ENCODE results near the gene CARS2.
A peak's percentile ranks its signal among the peaks of the same experiment; 100 is the strongest.

Gene CARS2

DNA sequence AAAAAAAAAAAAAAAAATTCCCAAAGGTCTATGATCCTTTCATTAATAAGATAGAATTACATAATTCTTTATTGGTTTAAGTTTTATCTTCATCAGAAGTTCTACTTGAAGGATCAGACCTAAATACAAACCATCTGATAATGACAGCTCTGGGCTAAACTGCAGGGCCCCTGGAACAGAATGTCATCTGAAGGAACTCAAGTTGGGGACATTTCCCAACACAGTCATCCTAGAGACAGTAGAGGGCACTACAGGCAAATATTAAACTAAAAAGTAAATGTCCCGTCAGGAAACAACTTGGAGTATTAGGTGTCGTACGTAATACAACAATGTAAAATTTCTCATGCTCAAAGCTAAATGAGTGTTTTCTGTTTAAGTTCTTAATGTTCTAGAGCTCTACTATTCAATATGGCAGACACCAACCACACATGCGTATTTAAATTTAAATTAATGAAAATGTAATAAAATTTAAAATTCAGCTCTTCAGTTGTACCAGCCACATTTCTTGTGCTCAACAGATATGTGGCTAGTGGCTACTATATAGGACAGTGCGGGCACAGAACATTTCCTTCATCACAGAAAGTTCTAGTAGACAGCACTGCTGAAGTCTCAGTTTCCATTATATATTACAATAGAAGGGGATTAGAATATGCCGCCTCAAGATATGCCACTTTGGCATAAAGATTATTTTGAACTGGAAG is 112.3 kb downstream of the CARS2 start:
- peaks cover 0 to 26% of the 10 kb centered on the region in 2 donors for H3K27me3 Mint-ChIP-seq
- H3K27ac Mint-ChIP-seq: no peak overlapping the region
- peak; percentile 61 for ATAC-seq (replicated peaks)
- no peaks in the 10 kb centered on the region for H3K9me3 Mint-ChIP-seq
- DNase-seq: peak in 1 of 3 experiments; percentile 8
- H3K4me3 Mint-ChIP-seq: no peak overlapping the region
- H3K36me3 Mint-ChIP-seq (ENCODE audit: insufficient read depth): no peaks in the 10 kb centered on the region
- H3K4me1 Mint-ChIP-seq (ENCODE audit: low read depth in 2 of 2): no peaks in the 10 kb centered on the region

- Mint-ChIP-seq H3K9me3 (no peaks in the 10 kb centered on the region), H3K27me3 (peaks cover 0 to 26% of the 10 kb centered on the region in 2 donors)
Measured at GRCh38 chr13:110592665-110593064, 113.3 kb downstream of the CARS2 start.

More at GRCh38 chr13:110592665-110593064, 113.3 kb downstream of the CARS2 start:
- Mint-ChIP-seq H3K36me3 (ENCODE audit: insufficient read depth) (no peaks in the 10 kb centered on the region), H3K27ac (no peak overlapping the region), H3K4me1 (ENCODE audit: low read depth in 2 of 2) (no peaks in the 10 kb centered on the region), H3K4me3 (no peak overlapping the region)
- DNase-seq (no peak), ATAC-seq (replicated peaks) (no peak)
